GM19397 (cell line): ENCODE measurements around the gene DNAJC16.

Experiments
- ATAC-seq: cut with Tn5 transposase; IDR thresholded peaks from one replicate; pipeline ENCODE4 v1.9.1; 2021; ENCODE audit warnings: mild to moderate bottlenecking, moderate library complexity; ENCODE audit not compliant: unreplicated experiment

Gene DNAJC16

DNA sequence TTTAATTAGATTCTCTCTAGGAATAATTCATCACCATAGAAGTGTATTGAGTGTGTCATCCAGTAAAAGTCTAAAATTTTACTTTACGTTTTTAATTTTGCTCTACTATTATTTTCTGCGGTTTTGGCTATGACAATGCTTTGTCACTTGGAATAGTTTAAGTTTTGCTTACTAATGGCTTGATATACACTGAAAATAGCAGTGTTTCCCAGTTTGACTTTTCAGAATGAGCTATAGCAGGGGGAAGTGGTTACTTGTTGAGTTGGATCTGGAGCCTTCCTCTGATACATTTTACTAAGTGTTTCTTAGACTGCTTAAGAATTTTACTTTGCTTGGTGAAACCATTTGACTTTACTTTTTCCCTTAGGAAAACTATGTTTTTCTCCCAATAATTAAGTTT lies 5.0 kb downstream of the DNAJC16 start:
- no peak for ATAC-seq

DNA sequence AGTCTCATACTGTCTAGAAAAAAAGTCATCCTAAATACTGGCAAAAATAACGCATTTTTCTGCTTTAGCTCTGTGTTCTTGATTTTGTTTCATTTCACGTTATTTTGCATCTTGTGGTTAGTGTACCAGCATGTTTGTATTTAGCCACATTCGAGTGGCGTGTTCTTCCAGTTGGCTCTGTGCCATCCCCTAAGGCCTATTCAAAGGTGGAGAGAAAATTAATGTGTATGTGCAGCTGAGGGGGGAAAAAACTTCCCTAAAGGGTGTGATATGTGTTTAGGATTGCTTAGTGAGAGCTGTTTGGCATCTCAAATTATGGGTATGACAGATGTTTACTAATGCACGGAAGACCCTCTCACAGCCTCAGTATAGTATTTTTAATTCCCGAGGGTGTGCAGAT lies 12.1 kb downstream of the DNAJC16 start:
- ATAC-seq: no peak

DNA sequence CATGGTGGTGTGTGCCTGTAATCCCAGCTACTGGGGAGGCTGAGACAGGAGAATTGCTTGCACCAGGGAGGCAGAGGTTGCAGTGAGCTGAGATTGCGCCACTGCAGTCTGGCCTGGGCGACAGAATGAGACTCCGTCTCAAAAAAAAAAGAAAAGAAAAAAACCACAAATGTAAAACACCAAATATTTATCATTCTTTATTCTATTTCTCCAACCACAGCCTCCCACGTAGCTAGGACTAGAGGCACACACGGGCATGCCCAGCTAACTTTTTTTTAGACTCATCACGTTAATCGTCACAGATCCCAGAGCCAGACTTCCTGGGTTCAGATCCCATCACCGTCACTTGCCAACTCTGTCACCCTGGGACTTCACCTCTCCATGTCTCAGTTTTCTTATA lies 13.5 kb downstream of the DNAJC16 start:
- no peak for ATAC-seq

DNA sequence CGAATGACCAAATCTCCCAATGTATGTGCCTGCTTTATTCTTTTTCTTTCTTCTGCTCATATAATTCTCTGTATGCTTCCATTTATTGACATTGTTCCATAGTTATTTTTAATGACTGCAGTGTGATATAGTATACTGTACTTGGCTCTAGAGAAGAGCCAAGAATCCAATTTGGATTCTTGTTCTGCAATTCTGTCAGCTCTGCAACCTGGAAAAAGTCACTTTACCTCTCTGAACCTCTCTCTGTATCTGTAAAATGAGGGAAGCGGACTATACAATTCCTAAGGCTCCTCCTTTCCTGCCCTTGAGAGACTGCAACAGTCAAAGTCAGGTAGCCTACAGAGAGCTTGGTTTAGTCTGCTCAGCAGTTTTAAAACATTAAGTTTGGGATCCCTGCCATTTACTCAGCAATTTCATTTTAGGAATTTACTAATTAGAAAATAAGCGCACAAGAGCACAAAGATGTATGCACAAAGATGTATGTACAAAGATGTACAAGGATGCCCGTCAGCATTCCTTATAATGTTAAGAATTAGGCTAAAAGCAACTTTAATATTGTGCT lies 14.7 kb downstream of the DNAJC16 start:
- ATAC-seq: no peak

DNA sequence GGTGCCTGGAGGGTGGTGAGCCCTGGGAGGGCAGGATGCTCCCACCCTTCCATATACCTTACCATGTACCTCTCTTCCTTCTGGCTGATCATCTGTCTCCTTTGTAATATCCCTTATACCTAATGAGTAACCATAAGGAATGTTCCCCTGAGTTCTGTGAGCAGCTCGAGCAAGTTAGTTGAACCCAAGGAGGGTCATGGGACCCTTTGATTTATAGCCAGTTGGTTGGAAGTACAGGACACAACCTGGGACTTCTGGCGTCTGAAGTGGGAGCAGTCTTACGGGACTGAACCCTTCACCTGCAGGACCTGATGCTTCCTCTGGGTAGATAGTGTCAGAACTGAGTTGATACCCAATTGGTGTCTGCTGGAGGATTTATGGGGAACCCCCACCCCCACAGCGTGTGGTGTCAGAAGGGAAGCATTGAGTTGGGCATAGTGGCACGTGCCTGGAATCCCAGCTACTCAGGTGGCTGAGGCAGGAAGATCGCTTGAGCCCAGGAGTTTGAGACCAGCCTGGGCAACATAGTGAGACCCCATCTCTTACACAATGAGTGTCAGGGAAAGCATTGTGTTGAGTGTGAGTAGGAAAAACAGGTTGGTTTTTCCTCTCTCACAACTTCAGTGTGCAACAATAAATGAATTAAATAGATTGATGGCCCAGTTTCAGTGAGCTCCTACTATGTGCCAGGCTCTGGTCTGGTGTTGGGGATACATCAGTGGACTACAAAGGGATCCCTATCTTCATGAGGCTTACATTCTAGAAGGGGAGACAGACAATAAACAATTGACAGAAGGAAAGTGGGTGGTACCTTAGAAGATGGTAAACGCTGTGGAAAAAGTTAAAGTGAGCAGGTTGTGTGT lies 16.0 kb downstream of the DNAJC16 start:
- no peak for ATAC-seq

DNA sequence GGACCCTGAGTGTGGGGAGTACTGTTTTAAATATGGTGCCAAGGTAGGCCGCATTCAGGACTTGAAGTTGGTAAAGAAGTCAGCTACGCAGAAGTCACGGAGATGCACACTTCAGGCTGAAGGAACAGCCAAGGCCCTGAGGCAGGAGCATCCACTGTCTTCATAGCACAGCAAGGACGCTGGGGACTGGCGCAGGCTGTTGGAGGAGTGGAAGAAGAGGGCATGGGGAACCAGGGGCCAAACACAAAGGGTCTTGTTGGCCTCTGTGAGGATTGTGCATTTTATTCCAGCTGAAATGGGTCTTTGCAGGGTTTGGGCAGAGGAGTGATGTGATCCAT lies 16.6 kb downstream of the DNAJC16 start:
- ATAC-seq: no peak

DNA sequence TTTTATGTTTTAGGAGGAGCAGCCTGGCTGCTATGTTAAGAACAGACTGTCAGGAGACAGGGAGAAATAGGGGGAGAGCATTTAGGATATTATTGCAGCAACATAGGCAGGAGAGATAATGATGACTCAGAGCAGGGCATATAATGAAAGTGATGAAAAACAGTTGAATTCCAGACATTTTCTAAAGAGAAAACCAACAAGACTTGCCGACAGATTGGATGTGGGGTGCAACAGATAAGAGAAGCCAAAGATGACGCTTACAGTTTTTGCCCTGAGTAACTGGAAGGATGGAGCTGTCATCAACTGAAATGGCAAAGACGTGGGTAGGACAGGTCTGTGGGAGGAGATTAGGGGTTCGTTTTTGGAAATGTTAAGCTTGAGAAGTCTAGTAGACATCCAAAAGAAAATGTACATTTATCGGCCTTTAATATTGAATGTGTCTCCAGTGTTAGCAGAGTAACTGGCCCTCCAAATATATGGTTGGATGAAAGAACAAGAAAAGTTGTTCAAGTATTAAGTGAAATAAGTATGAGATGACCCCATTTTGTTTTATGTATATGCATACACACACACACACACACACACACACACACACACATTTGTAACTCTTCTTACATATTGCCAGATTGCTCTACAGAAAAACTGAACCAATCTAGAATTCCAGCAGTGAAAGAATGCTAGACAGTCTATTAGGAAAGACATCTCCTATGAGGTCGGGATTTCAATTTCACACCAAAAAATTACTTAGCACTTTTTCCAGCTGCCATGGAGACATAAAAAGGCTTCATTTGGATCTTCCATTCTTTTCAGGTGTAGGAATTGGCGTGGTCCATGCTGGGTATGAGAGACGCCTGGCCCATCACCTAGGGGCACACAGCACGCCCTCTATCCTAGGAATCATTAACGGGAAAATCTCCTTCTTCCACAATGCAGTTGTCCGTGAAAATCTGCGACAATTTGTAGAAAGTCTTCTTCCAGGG lies 17.2 kb downstream of the DNAJC16 start:
- ATAC-seq: no peak

DNA sequence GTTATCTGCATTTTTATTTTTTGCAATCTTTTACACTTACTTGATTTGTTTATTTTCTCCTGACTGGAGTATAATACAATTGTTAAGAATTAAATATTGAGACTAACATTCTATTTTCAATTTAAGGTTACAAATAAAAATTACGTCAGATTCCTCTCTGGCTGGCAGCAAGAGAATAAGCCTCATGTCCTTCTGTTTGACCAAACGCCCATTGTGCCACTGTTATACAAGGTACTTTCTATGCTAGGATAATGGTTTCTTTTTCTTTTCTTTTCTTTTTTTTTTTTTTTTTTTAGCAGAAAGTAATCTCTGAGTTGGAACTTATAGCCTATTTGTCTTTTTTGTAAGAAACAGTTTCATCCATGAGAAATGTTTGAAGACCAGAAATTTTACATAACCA lies 20.0 kb downstream of the DNAJC16 start:
- ATAC-seq: no peak

DNA sequence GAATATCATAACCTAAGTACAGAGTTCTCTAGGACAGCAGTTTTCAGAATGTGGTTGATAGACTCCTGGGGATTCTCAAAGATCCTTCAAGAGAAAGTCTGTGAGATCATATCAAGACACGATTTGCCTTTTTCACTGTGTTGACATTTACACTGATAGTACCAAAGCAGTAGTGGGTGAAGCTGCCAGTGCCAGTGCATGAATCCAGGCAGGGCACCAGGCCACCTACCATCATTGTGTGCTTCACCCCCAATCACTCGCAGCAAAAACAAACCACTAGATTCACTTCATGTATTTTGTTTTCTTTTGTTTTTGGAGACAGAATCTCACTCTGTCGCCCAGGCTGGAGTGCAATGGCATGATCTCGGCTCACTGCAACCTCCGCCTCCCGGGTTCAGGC lies 23.9 kb downstream of the DNAJC16 start:
- no peak for ATAC-seq

DNA sequence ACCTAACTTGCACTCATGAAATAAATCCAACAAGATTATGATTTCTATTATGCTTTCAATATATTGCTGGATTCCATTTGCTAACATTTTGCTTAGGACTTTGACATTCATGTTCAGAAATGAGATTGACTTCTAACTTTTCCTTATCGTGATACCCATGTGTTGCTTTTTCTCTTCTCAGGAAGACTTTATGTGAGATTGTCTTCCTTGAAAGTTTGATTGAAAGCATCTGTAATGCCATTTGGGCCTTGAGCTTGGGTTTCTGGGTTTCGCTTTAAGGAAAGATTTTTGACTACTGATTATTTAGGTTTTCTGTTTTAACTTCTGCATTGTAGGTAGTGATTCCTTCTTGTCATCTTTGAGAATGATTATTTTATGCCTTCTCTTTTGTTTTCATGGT lies 30.4 kb downstream of the DNAJC16 start:
- ATAC-seq: no peak

DNA sequence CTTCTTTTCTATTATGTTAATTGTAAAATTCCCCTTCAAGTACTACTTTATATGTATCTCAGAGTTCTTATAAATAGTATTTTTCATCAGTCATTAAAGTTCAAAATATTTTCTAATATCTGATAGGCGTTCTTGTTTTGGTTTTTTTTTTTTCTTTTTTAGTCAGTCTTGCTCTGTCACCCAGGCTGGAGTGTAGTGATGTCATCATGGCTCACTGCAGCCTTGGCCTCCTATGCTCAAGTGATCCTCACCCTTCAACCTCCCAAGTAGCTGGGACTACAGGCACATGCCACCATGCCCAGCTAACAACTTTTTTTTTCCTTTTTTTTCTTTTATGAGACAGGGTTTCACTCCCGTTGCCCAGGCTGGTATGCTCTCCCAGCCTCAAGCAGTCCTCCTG lies 30.9 kb downstream of the DNAJC16 start:
- no peak for ATAC-seq

DNA sequence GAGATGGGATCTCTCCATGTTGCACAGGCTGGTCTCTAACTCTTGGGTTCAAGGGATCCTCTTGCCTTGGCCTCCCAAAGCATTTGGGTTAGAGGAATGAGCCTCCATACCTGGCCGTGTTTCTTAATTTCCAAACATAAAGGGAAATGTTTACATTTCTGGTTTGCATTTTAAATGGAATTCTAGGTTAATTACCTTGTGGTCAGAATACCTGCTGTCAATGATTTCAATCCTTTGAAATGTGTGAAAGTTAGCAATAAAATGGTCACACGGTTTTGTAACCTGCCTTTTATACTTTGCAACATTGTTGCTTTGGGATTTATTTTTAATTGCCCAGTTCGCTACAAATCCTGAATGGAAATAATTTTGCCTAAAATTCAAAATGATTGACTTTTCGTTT lies 31.9 kb downstream of the DNAJC16 start:
- no peak for ATAC-seq

DNA sequence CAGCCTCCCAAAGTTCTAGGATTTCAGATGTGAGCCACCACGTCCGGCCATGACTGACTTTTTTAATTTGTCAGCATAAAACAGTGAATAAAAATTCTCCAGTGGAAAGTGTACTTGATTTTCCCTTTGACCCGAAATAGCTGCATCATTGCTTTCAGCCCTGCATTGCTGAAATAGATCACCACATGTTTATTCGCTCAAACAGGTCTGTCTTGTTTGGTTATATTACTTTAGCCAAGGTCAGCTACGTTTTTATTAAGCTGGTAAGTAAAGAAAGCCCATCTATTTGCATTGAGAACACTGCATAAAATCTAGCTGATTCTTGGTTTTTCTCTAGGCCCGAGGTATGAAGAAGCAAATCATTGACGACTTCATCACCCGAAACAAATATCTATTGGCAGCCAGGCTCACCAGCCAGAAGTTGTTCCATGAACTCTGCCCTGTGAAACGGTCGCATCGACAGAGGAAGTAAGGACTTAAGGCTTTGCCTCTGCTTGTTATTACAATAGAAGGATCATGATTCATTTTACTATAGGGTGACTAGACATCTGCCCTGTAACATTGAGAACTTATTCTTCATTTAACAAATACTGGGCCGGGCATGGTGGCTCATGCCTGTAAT lies 32.7 kb downstream of the DNAJC16 start:
- no peak for ATAC-seq

DNA sequence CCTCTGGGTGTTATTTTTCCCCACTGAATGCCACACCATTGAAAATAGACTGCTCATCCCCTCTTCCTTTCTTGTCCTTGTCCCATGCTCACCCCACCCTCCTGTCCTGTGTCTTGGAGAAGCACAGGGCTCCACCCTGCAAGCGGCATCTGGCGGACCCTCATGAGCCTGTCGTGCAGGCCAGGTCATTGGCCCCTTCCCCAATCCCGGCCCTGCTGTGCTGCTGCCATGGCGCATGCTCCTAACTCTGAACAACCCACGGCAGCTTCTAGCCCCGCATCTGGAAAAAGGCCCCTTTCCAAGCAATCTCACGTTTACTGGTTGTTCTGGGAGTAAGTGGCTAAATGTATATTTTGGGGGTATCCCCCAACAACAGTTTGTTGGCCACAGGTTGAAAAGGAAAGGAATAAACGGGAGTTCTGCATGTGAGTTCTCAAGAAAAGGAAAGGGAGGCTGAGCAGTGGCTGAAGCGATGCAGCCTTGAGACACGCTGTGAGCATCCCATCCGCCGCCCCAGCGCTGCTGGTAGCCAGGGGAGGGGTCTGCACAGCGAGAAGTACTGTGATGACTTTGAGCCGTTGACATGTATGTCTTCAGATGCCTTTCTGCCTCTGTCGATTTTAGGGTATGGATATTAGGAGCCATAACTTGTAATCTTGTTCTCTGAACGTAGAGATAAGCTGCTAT lies 41.9 kb downstream of the DNAJC16 start:
- ATAC-seq: no peak

DNA sequence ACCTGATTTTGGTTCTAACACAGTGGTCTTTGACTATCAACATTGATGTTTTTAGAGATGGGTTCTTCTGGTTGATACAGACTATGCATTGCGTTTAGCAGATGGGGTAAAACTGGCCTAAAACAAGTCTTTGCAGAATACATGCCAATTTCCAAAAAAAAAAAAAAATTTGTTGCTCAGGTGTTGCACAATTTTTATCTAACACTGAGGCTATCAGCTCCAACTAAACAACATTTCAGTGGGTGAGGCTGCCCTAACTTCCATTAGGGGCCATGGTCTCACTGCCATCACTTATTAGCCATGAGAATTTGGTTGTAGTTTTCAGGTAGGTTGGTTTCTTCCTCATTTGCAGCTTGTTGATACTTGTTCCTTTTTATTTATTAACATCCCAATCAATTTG lies 44.2 kb downstream of the DNAJC16 start:
- ATAC-seq: no peak

DNA sequence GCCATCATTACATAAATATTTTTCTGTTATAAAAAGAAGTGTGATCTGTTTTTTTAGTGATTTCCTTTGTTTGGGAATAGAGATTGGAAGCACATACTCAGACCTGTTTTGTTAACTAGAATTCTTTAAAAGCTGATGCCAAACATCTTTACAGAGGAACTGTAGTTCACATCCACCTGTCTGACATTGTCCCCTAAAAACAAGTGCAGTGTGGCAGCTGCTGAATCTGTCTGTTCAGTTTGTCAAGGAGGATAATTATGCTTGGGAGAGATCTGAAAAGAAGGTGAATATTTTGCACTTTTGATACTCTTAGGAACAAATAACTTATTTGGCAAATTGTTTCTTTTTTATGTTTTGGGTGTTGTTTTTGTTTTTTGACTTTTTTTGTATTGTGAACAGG lies 44.6 kb downstream of the DNAJC16 start:
- no peak for ATAC-seq

DNA sequence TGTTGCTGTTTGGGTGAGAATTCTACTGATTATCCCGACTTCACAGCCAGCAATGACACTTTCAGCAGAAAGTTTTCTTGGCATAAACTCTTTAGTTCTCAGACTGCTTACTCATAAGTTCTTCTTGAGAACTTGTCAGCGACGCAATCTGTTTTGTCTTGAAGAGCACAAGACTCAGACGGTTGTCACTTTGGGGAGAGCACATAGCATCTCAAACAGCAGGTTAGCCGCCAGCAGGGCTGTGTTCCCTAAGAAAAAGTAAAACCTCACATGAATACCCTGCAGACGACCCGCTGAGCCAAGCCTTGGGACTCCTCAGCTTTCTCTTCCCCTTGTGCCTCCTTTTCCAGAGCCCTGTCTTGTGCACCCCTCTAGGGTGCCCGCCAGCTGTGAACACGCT lies 46.8 kb downstream of the DNAJC16 start:
- no peak for ATAC-seq

DNA sequence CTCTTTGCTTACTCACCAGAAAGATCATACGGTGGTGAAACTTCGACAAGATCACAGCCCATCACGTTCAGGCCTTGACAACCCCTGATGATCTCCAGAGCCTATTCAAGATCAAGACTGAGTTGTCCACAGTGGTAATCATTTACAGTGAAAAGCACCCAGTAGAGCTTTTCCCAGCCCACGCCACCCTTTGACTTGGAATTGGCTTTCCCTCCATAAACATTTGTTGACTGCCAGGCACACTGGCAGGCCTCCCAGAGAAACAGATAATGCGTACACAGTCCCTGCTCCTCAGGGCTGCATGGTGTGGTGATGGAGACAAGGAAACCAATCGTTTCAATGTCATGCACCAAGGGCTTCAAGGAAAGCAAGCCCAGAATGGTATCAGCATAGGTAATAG lies 48.1 kb downstream of the DNAJC16 start:
- no peak for ATAC-seq

DNA sequence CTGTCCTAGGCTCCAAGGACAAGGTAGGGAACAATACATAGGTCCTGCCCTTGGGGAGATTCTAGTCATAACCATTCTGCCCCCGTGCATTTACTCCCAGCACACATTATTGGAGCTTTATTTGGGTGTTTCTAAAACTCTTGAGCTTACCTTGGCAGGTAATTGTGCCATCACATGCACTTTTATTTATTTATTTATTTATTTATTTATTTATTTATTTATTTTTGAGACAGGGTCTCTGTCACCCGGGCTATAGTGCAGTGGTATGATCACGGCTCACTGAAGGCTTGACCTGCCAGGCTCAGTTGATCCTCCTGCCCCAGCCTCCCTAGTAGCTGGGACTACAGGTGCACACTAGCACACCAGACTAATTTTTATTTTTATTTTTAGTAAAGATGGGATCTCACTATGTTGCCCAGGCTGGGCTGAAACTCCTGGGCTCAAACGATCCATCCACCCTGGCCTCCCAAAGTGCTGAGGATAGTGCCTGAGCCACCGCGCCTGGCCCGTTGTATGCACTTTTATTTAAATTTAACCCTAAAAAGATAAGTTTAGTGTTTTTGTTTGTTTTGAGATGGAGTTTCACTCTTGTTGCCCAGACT lies 49.0 kb downstream of the DNAJC16 start:
- ATAC-seq: no peak

DNA sequence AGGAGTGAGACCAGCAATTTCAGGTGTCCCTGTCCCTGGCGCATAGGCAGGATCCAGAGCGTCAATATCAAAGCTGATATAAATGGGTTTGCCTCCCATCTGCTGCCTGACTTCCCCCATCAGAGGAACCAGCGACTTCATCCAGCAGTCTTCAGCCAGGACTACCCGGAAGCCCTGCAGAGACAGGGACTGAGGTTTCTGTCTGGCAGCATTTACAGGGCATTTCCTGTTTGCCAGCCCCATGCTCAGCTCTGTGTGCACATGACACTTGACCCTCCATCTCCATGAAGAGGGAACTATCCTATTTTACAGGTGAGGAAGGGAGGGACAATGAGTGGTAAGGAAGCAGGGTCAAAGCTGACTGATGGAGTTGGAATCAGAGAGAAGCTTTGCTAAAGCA lies 51.0 kb downstream of the DNAJC16 start:
- ATAC-seq: no peak
